Non-pigmented ciliary epithelial cell (primary cell): ENCODE measurements around the gene HOXB13.

Experiments used
- DNase-seq: peaks from one replicate; pipeline ENCODE4 v3.0.0-alpha.2; 2010; ENCODE audit warnings: low read depth

HOXB13 gene

GRCh38 chr17:48728232-48729231, at the start of gene HOXB13:
HOXB13 (minus strand) TSS chr17:48728750; CDS start chr17:48728593, 157 bp downstream.
- no peak for DNase-seq

DNA sequence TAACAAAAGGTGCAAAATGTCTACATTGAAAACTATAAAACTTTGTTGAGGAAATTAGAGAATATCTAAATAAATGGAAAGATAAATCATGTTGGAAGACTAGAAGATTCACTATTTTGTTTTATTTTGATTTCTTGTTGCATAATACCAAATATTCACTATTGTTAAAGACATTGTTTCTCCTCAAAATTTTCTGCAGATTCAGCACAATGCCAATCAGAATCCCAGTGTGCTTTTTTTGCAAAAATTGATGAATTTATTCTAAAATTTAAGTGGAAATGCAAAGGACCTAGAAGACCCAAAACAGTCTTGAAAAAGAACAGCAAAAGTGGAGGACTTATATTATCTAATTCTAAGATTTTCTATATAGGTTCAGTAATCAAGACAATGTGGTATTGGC, 48.1 kb upstream of the HOXB13 start:
- no peak for DNase-seq

- no peak for DNase-seq
Measured at GRCh38 chr17:48773245-48773644, 44.7 kb upstream of the HOXB13 start.

DNA sequence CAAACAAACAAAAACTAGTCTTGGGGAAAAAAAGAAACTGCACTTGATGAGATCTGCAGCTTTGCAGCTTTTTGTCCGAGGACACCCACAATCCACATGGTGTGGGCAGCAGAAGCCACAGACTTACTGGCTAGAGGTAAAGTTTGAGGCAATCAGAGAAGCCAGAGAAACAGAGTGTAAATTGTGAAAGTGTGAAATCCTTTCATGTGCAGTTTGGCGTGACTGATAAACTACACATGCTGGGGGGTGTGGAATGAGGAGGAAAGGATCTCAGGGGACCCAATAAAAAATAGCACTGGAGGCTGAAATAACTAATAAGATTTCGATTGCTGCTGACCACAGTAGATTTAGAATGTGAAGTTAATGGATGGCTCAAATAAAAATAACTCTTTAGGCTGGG, 42.4 kb upstream of the HOXB13 start:
- DNase-seq, result no peak

DNA sequence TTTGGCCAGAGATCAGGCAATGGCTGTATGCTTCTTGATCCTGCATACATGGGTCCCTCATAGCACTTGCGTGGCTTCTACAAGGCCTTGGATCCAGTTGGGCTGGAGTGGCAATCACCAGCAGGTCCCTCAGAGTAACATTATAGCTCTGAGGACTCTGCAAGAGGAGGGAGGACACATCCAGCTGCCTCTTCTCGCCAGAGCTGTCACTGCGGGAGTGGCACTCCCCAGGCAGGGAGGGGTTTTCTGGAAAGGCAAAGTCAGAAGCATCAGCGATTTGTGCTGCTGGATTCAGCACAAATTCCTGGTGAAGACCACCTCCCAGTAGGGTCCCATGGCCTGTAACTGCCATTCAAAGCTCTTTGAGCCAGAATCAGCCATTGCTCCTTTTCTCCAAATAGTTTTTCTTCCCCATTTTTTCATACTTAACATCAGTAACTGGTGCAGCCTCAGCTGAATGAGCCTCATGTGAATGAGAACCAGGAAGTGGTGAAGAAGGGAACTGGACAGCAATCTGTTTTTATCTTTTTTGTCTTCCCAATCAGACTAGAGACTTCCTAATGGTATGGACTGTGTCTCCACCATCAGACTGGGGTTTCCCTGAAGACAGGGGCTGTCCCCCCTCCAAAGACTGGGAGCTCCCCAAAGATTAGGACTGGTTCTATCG, 40.6 kb upstream of the HOXB13 start:
- no peak for DNase-seq

DNA sequence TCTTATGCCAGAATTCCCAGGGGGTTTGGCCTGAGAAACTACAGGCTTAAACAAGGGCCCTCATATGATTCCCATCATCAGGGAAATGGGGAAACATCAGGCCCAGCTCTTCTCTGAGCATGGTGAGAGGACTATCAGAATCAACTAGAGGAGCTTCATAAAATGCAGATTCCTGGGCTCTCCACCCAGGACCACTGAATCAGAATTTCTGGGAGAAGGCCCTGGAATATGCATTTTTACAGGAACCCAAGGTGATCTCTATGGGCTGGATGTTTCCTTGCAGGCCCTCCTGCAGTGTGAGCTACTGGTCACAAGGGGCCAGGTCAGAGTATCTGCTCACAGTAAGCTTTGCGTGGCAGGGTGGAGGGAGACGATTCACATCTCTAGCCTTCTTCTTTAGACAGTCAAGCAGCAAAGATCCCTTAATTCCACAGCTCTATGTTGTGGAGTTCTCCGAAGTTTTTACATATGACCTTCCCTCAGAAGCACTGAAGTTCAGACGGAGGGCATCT, 38.8 kb upstream of the HOXB13 start:
- DNase-seq, result no peak

DNA sequence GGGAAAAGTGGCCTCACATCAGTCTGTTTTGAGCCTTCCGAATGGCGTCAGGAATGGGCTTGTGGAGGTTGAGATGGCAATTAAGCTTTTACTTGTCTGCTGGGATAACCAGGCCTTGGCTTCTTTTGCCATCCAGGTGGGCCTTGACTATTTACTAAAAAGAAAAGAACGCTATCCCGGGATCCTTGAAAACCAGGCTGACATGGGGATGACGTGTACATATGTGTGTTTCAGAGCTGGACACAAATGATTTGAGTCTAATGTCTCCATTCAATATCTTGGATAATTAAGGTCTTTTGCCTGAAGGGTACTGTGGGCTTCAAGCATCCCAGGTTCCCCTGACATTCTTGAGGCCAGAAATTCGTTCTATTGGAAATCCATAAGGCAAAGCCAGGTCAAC, 32.6 kb upstream of the HOXB13 start:
- no peak for DNase-seq

DNA sequence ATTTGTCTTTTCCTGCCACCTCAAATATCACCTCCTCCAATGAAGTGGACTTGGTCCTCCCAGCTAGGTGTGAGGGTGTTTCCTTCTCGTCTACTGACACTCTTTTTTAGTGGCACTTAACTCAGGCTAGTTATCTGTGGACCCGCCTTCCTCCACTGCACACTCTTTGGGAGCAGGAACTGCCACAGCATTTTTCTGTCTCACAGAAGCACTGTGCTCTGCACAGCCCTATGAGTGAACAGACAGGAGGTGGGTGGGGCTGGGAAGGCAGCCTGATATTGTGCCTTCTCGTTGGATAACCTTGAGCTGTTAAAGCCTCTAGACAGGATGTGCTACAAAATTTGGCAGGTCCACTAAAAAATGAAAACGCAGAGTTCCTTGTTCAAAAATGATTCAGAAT, 31.9 kb upstream of the HOXB13 start:
- DNase-seq, result no peak

DNA sequence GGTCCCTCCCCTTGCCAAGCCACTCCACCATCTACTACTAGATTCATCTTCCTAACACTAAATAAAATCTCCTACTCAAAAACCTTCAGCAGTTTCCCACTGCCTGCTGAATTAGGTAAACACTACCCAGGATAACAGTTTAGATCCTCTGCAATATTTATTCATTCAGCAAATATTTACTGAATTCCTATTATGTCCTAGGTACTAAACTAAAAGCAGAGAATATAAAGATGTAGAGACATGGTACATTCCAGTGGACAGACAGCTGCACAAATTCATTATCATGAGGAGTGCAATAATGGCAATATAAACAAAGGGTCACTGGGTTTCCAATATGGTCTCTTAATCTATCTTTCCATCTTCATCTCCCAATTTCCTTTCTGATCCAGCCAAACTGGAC, 30.7 kb upstream of the HOXB13 start:
- DNase-seq, result no peak

GRCh38 chr17:48757524-48757961, 29.0 kb upstream of the HOXB13 start:
- no peak for DNase-seq

GRCh38 chr17:48756830-48757251, 28.3 kb upstream of the HOXB13 start:
- DNase-seq, result no peak

- no peak for DNase-seq
Measured at GRCh38 chr17:48755356-48755755, 26.8 kb upstream of the HOXB13 start.

GRCh38 chr17:48754500-48755261, 26.1 kb upstream of the HOXB13 start:
- no peak for DNase-seq

DNA sequence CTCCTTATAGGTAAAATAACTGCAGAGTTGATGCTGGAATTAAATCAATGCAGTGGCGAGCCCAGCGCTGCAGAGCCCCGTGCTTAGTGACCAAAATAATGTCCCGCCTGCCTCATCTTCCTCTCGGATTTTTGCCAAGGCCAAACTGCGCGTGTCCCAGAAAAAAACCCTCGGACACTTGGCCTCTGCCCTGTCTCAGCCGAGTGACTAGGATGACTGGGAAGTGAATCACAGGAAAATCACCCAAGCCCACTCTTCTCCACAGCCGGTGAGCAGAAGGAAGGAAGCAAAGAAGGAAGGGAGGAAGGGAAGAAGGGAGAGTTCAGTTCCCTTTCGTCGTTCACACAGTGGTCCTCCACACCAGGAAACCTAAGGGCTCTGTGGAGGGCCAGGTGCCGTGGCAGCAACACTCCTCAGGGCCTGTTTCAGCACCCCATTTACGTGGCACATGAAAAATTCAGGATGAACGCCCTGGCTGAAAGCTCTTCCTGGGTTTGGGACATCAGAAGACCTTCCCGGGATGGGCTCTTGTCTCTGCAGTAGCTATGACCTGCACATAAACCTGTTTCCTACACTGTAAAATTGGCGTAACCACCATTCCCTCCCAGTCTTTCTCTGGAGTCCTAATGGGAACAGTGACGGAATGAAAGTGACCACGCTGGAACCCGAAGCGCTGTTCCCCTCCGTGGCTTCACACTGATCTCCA, 25.4 kb upstream of the HOXB13 start:
- no peak for DNase-seq

GRCh38 chr17:48752399-48753288, 24.1 kb upstream of the HOXB13 start:
- DNase-seq, result no peak

DNA sequence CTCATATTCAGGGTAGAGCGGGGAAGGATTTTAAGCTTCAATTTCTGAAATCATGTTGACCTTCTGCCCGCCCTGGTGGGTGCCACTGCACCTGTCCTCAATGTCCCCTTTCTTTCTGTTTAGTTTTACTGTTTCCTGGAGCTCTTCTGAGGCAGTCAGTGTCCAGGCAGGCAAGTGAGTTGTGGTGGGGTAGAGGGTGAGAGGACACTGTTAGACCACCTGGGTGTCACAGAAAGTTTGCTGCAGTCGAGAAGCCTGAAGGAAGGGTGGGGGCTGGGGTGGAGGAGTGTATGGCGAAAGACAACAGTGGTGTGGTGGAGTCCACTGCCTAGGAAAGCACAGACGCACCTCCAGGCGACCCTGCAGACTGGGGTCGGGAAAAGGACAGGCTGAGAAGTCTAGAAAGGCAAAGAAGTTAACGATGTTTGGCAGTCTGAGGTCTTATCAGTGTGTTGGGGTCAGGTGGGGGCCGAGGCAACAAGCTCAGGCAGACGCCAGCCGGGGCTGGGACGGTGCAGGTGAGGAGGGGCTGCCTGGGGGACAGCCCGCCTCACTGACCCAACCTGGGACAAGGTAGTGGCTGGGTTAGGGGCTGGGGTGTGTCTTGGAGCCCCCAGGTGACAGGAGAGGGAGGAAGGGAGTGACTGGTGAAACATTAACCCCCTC, 23.3 kb upstream of the HOXB13 start:
- no peak for DNase-seq

DNA sequence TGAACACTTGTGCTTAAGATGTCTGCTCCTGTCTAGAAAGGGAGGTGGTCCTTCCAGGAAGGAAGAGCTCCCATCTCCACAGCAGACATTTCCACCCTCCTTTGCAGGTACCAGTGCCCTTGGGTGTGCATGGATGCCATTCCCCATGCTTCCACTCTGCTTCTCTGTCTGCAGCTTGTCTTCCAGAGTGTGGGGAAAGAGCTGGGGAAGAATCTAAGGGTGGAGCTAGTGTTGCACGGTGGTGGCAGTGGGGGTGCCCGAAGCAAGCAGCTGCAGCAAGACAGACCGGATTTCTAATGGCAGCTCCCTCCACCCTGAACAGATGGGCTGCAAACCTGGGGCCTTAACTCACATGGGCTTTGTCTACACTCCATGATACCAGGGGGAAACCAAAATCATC, 22.6 kb upstream of the HOXB13 start:
- DNase-seq, result no peak

- DNase-seq, result no peak
Measured at GRCh38 chr17:48749621-48750553, 21.3 kb upstream of the HOXB13 start.
